Heart right ventricle (tissue), 16 donors: Measurements from ENCODE around the gene AQP12A. TPM values are rescaled to one million over a fixed set of nuclear protein-coding genes. Genes with fewer than 3 reads are reported as not detected.
"Not testable (repeated sequence)": the region's sequence is repeated elsewhere in the genome, so short reads cannot be mapped to it uniquely, and the experiment has no call there.

Experiments used
- ATAC-seq, 8 donors: fragments of 200-7000 bp; cut with Tn5 transposase; one replicate each; pipeline ENCODE4 v1.9.1; 2020; ENCODE audit warnings: mild to moderate bottlenecking in 8 of 8, moderate library complexity in 8 of 8, moderate number of reproducible peaks in 1 of 8
- DNase-seq, 2 donors: peaks; one replicate each; pipeline ENCODE4 v3.0.0-alpha.2; 2020
- H3K27ac ChIP-seq, 10 donors: fragments of 200-600 bp; sonication (generic) in 2 of 10; one replicate each; pipeline versions ENCODE4 v1.5.0 to v1.8.0; 2020 to 2022; ENCODE audit warnings: mild to moderate bottlenecking in 3 of 10
- H3K27me3 ChIP-seq, 7 donors: fragments of 200-600 bp; one replicate each; pipeline ENCODE4 v1.8.0; 2021 to 2022; ENCODE audit warnings: mild to moderate bottlenecking in 2 of 7
- H3K36me3 ChIP-seq, 9 donors: fragments of 200-600 bp; sonication (generic) in 1 of 9; one replicate each; pipeline versions ENCODE4 v1.5.0 to v1.8.0; 2020 to 2022; ENCODE audit warnings: mild to moderate bottlenecking in 2 of 9
- H3K4me1 ChIP-seq, 9 donors: fragments of 200-600 bp; sonication (generic) in 1 of 9; one replicate each; pipeline versions ENCODE4 v1.5.0 to v1.8.0; 2020 to 2022; ENCODE audit warnings: mild to moderate bottlenecking in 4 of 9
- H3K4me3 ChIP-seq, 10 donors: fragments of 200-600 bp; sonication (generic) in 2 of 10; one replicate each; pipeline versions ENCODE4 v1.5.0 to v1.8.0; 2020 to 2022; ENCODE audit warnings: mild to moderate bottlenecking in 7 of 10, moderate library complexity in 2 of 10
- H3K9me3 ChIP-seq, 11 donors: fragments of 200-600 bp in 10 of 11; sonication (generic) in 2 of 11; one replicate each; pipeline versions ENCODE4 v1.5.0 to v1.8.0; 2013 to 2022; ENCODE audit warnings: mild to moderate bottlenecking in 2 of 11, control low read depth in 1 of 11, moderate library complexity in 1 of 11
- WGBS, 2 donors: extraction: QIAGEN DNeasy Blood & Tissue Kit; methylation state at CpG; one replicate each; pipeline ENCODE4 v1.1.7; 2013; ENCODE audit warnings: inconsistent platforms in 1 of 2; 5-methylcytosine and 5-hydroxymethylcytosine counted together
- intact Hi-C, 10 donors: fragments of 100-400 bp; cut with DNase I; formaldehyde crosslinking; loops; one replicate each; pipeline versions ENCODE4 v1.11.1 to v1.14.2; 2022
- polyA plus RNA-seq, 2 donors: library from polyadenylated mRNA; stranded (reverse); fragments of 200-250 nt; gene quantifications; one replicate each; pipeline ENCODE4 v1.2.3, GENCODE V29; 2013
- total RNA-seq, 10 donors: library from RNA; stranded (reverse); fragmentation: NEBNext Ultra II Directional in 3 of 10; extraction: Animal tissue kit (Norgen Biotek cat#: 25700) in 3 of 10; gene quantifications; one replicate each; pipeline versions ENCODE4 v1.2.1 to v1.2.4, GENCODE V29; 2021 to 2023
- TF ChIP-seq, protein P1 (sequence below), 9 donors: fragments of 200-600 bp; sonication (generic) in 2 of 9; IDR thresholded peaks; one replicate each; pipeline versions ENCODE4 v1.5.0 to v1.8.0; 2021 to 2022; ENCODE audit warnings: antibody characterized with exemption in 9 of 9, mild to moderate bottlenecking in 5 of 9, moderate library complexity in 1 of 9
- donor health status: Arrhythmogenic right ventricular cardiomyopathy.
- donor health status: ischemic (EF 13 %, LVEDD 7.1; RV severe dilation, severe dysfunction).
- donor health status: healthy with polysubstance abuse.
- donor health status: DM: no; HTN: yes; CAD: no.
- donor health status: DM: no; HTN: no; CAD: no.
- donor health status: ischemic (EF 25% LVEDD 6.9; RV normal size, moderate dysfunction).
- donor health status: ischemic (EF 25% LVEDD 5.7; RV mildly dilated, moderate dysfunction).
- donor health status: healthy.
- donor health status: DM: yes; HTN: yes; CAD: no.
- donor health status: Ischemic cardiomyopathy.
- donor health status: ischemic (EF 35%, LVEDD 5.7; RV mildly dilated, moderate dysfunction).
- donor health status: nonischemic (EF 11% LVEDD 7.7; RV severe dilation, severe dysfunction).
- donor health status: DM: yes; HTN: yes; CAD: no.
- donor health status: PGD.
- donor health status: ischemic (EF 29% LVEDD 5.4; RV normal size, mild dysfunction).
- donor health status: nonischemic (EF 23%, LVEDD 6.1; RV moderate dilation, normal function).

The AQP12A gene
- total and polyA plus RNA-seq, 12 donors, result not detected

GRCh38 chr2:240687741-240688552, 3.7 kb upstream of the AQP12A start:
- Histone ChIP-seq H3K27ac (no peak overlapping the region), H3K9me3 (no peaks in the 10 kb centered on the region), H3K27me3 (peaks cover 0 to 5% (median 0%) of the 10 kb centered on the region in 7 donors), H3K4me3 (no peak overlapping the region), H3K36me3 (no peaks in the 10 kb centered on the region), H3K4me1 (no peaks in the 10 kb centered on the region)
- DNase-seq (no peak), ATAC-seq (no peak)
- intact Hi-C loops, result no loop called here
- TF ChIP-seq, protein P1, sequence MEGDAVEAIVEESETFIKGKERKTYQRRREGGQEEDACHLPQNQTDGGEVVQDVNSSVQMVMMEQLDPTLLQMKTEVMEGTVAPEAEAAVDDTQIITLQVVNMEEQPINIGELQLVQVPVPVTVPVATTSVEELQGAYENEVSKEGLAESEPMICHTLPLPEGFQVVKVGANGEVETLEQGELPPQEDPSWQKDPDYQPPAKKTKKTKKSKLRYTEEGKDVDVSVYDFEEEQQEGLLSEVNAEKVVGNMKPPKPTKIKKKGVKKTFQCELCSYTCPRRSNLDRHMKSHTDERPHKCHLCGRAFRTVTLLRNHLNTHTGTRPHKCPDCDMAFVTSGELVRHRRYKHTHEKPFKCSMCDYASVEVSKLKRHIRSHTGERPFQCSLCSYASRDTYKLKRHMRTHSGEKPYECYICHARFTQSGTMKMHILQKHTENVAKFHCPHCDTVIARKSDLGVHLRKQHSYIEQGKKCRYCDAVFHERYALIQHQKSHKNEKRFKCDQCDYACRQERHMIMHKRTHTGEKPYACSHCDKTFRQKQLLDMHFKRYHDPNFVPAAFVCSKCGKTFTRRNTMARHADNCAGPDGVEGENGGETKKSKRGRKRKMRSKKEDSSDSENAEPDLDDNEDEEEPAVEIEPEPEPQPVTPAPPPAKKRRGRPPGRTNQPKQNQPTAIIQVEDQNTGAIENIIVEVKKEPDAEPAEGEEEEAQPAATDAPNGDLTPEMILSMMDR (IDR thresholded peaks at IDR 0.05), result no peak
- WGBS, 2 donors, result 85 to 89% methylated on average over 14 of the region's 14 CpGs

GRCh38 chr2:240688553-240688919, 3.1 kb upstream of the AQP12A start:
- Histone ChIP-seq H3K4me1 (no peaks in the 10 kb centered on the region), H3K9me3 (no peaks in the 10 kb centered on the region), H3K4me3 (no peak overlapping the region), H3K27ac (no peak overlapping the region), H3K36me3 (no peaks in the 10 kb centered on the region), H3K27me3 (peaks cover 0 to 5% (median 0%) of the 10 kb centered on the region in 7 donors)
- TF ChIP-seq, protein P1 (IDR thresholded peaks at IDR 0.05), result no peak
- DNase-seq (no peak), ATAC-seq (no peak)
- WGBS, 2 donors, result 91 to 94% methylated on average over 9 of the region's 9 CpGs
- intact Hi-C loops, result no loop called here

GRCh38 chr2:240689975-240690374, 1.7 kb upstream of the AQP12A start:
- ATAC-seq, result no peak
- no peaks in the 10 kb centered on the region for H3K36me3 ChIP-seq
- WGBS, 2 donors, result 73 to 79% methylated on average over 11 of the region's 11 CpGs
- DNase-seq, result no peak
- H3K9me3 ChIP-seq, result no peaks in the 10 kb centered on the region
- intact Hi-C loops, result no loop called here
- H3K4me3 ChIP-seq, result no peak overlapping the region
- H3K4me1 ChIP-seq, result no peaks in the 10 kb centered on the region
- no peak overlapping the region for H3K27ac ChIP-seq
- TF ChIP-seq, protein P1 (IDR thresholded peaks at IDR 0.05), result no peak
- H3K27me3 ChIP-seq, result peaks cover 0 to 5% (median 0%) of the 10 kb centered on the region in 7 donors

GRCh38 chr2:240690421-240691074, 1.1 kb upstream of the AQP12A start:
- ATAC-seq, result not testable (repeated sequence)
- WGBS, 2 donors, result 65 to 83% methylated on average over 5 to 7 of the region's 18 CpGs

GRCh38 chr2:240691075-240691427, 615 bp upstream of the AQP12A start:
- intact Hi-C loops, H3K36me3 ChIP-seq, H3K9me3 ChIP-seq, H3K27ac ChIP-seq, H3K4me3 ChIP-seq, DNase-seq, H3K4me1 ChIP-seq, H3K27me3 ChIP-seq: not testable (repeated sequence)
- WGBS, 2 donors, result 64 to 77% methylated on average over 1 of the region's 2 CpGs
- peak in 1 of 8 donors; percentile 18 for ATAC-seq

More at GRCh38 chr2:240690421-240691074, 1.1 kb upstream of the AQP12A start:
- H3K36me3 ChIP-seq, H3K27ac ChIP-seq, H3K27me3 ChIP-seq, intact Hi-C loops, H3K4me1 ChIP-seq, H3K9me3 ChIP-seq, H3K4me3 ChIP-seq, DNase-seq: not testable (repeated sequence)

- H3K4me1 ChIP-seq, H3K36me3 ChIP-seq, H3K27me3 ChIP-seq, H3K4me3 ChIP-seq, H3K9me3 ChIP-seq, H3K27ac ChIP-seq, DNase-seq, intact Hi-C loops: not testable (repeated sequence)
- 70 to 83% methylated on average over 11 to 15 of the region's 34 CpGs for WGBS, 2 donors
- ATAC-seq, result peak in 1 of 8 donors; percentile 31
Measured at GRCh38 chr2:240692583-240693561, 1.2 kb downstream of the AQP12A start.

GRCh38 chr2:240694304-240694703, 2.6 kb downstream of the AQP12A start:
- DNase-seq, intact Hi-C loops: not testable (repeated sequence)
- 80% methylated on average over 2 of the region's 12 CpGs; no CpG with 5 or more reads in 1 of the 2 donors for WGBS, 2 donors

More at GRCh38 chr2:240694304-240694703, 2.6 kb downstream of the AQP12A start:
- ATAC-seq, H3K9me3 ChIP-seq, H3K4me3 ChIP-seq, H3K36me3 ChIP-seq, H3K4me1 ChIP-seq, H3K27me3 ChIP-seq, H3K27ac ChIP-seq: not testable (repeated sequence)
